ENCODE results near the gene EYA2.

Gene EYA2

DNA sequence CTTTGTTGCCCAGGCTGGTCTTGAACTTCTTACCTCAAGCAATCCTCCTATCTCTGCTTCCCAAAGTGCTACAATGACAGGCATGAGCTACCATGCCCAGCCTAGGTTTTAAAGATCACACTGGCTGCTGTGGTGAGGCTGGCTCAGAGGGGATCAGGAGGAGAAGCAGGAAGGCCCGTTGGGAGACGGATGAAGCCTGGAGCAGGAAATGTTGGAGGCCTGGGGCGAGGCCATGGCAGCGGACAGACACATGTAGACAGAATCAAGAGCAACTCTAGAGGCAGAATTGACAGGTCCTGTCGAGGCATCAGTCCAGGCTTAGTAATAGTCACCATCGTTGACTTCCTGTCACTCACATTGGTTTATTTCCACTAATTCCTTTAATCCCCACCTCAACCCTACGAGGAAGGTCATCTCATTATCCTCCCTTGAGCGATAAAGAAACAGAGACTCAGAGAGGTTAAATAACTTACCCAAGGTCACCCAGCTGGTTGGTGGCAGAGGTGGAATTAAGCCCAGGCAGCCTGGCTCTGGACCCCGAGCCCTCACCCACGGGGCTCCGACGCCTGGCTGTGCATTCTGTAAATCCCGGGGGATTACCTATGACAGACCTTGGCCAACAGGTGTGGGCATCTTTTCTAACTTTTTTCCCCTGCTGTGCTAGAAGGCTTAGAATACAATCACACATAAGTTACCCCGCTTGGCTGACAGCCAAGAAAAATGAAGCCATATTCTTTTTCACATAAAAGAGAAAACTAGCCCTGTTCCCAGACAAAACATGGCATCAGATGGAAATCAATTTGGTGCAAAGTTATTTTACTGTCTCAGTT is 113.4 kb downstream of the EYA2 start:
- DNase-seq (ENCODE audit: low read depth, low spot score): no peak

DNA sequence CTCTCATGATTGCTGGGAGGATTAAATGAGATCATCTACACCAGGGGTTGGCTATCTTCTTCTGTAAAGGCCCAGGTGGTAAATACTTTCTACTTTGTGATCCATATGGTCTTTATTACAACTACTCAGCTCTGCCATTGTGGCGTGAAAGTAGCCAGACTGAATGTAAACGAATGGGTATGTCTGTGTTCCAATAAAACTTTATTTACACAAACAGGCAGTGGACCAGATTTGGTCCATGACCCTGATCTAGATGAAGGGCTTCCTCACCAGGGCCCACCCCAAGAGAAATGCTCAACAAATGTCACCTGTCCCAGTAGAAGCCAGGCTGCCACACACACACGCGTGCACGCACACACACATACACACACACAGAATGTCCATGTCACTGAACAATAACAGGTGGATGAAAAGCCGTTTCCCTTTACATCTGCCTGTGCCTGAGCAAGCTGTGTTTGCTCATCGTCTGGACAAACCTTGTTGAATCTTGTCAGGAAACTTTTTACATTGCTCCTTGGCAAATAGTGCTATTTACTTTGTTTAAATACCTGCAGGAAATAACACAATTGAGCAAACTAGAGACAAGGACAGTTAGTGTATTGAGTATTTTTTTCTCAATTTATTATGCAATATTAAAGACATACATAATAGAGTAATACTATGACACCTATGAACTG is 114.3 kb downstream of the EYA2 start:
- no peak for DNase-seq (ENCODE audit: low read depth, low spot score)

DNA sequence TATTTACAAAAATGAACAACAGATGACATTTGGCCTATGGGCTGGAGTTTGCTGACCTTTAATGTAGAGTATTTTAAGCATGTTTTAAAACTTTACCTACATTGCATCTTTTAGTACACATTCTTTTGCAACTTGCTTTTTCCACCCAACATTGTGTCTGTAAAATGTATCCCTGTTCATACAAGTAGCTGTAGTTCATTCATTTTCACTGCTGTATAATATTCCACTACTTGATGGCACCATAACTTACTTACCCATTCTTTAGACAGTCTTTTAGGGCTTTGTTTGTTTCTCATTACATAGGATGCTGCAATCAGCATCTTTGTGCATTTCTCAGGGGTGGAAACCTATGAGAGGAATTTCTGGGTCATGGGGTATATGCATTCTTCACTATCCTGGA is 115.1 kb downstream of the EYA2 start:
- no peak for DNase-seq (ENCODE audit: low read depth, low spot score)

DNA sequence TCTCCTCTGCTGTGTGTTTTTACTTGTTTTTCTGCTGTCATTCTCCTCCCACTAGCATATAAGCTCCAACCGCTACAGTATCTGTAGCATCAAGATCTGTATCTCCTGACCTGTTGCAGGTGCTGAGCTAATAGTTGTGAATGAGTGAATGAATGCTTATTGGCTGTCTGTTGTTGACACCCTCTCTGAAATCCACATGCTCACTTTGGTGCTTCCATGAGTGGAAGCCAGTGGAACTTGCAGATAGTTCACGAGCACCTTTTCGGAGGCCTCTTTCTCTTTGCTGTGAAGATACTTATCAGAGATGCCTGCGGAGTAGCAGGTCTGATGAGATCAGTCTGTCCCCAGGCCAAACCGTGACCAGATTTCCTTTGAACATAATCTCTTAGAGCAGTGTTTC is 117.3 kb downstream of the EYA2 start:
- no peak for DNase-seq (ENCODE audit: low read depth, low spot score)

DNA sequence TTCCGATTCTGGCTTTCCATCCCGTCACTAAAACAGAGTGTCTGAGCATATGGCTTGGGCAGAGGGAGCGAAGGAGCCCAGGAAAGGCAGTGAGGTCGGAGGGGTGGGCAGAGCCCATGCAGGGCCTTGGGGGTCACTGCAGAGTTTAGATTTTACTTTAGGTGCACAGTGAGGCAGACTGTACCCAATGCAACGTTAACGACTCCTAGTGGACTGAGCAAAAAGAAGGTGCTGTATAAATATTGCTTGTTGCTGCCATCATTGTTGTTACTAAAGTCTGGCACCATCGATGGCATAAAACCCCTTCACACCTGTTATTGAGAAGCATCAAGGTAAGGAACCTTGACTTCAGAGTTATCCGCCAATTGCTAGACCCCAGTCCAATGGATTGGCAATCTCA is 119.0 kb downstream of the EYA2 start:
- DNase-seq (ENCODE audit: low read depth, low spot score): no peak

DNA sequence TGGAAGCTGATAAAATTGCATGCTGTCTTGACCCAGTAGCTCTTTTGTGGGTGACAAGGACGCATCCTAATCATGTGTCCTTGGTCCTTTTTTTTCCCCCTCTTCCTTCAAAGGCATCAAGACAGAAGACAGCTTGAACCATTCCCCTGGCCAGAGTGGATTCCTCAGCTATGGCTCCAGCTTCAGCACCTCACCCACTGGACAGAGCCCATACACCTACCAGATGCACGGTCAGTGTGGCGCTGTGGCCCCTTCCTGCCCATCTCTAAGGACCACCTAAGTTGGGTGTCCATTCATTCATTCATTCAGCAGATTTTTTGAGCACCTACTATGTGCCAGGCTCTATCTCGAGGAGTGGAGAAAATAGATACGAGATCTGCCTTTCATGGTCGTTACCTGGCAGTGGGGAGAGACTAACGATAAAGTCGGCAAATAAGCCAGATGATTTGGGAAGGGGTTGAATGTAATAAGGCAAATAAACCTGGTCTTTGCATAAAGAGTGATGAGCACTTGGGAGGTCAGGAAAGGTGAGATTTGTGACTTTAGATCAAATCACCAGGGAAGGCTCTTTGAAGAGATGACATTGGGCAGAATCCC is 121.5 kb downstream of the EYA2 start:
- DNase-seq (ENCODE audit: low read depth, low spot score): no peak

DNA sequence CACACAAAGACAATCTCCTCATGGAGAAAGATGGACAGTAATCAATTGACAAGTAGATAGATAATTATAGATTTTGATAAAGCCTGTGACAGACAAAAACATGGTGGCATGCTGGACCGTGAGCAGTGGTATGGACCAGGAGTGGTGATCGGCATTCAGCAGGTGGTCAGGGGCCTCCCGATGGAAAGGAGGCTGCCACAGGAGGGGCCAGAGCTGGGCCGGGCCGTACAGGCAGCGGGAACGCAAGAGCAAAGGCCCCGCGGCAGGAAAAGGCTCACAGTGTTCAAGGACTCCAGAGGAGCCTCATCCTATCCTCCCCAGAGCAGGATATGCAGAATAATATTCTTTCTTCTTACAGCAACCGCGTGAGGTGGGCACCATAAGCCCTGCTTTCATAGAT is 123.7 kb downstream of the EYA2 start:
- no peak for DNase-seq (ENCODE audit: low read depth, low spot score)

DNA sequence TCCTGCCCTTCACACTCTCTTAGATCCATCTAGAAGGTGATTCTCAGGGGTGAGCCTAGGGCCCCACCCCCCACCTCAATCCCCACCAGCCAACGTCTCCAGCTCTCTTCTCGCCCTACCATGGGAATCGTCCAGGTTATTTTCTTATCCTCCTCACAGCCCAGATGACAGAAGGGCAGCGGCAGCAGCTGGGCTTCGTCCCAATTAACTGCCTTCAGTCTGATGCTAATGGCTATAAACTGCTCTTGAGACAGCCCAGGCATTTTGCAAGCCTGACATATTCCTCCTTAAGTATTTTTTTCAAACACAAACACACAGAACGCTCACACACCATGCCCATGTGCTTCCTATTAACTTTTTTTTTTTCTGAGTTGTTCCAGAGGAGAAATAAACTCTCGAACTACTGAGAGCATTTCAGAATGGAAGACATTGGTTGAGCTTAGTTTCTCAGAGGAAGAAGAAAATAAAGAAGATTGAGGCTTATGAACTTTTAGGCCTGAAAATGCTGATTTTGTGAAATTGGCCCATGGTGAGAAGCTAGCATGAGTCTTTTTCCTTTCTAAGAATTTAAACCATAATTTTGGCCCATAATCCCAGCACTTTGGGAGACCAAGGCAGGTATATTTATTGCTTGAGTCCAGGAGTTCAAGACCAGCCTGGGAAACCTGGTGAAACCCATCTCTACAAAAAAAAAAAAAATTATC is 124.6 kb downstream of the EYA2 start:
- peak; percentile 72 for DNase-seq (ENCODE audit: low read depth, low spot score)

DNA sequence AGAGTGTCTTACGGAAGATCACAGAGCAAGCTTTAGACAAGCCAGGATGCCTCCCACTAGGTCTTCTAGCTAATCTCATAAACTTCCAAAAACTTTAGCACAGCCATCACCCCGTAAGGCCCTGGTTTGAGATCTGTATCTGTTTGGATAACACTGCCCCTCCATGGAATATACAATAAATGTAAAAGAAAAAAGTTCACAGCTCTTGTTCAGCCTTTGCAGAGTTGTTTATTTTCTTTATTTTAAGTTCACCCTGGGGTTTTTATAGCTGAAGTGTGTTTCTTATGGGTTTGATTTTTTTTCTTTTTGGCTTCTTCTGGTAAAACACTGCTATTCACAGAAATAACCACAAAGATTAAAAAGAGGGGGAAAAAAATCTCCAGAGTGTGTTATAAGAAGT is 125.6 kb downstream of the EYA2 start:
- peak; percentile 30 for DNase-seq (ENCODE audit: low read depth, low spot score)

DNA sequence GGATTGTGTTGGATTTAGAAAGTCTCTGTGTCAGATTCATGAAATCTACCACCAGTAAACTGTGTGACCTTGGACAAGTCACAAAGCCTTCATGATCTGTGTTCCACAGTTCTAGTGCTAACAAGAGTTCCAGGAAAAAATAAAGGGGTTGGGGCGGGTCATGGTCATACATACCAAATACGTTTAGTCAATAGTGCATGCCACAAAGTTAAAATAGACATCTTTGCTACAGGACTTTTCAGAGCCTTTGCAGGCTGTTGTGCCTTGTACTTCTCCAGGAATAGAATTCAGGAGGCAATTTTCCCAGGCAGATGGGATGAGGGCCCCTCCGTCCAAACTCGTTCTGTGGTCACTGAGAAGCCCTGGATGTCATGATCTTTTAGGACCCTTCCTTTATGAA is 127.2 kb downstream of the EYA2 start:
- DNase-seq (ENCODE audit: low read depth, low spot score): no peak

DNA sequence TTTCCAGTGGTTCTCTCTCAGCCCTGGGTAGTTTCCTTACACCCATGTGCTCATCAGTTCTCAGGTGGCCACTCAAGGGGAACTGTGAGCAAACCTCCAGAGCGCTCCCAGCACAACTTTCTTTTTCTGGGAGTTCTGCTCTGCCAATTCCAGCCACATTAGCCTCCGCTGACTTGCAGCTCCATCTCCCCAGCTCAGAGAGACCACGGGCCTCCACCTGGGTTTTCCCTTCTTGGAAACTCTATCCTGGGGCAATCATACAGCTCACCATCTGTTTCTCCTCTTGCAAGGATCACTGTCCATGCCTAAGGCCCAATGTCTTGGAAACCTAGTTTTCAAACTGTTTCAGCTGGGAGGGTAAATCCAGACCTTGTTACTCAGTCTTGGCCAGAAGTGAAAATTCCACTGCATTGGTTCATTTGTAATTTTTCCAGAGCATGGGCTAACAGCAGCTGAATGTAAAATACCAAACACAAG is 129.9 kb downstream of the EYA2 start:
- DNase-seq (ENCODE audit: low read depth, low spot score): no peak

DNA sequence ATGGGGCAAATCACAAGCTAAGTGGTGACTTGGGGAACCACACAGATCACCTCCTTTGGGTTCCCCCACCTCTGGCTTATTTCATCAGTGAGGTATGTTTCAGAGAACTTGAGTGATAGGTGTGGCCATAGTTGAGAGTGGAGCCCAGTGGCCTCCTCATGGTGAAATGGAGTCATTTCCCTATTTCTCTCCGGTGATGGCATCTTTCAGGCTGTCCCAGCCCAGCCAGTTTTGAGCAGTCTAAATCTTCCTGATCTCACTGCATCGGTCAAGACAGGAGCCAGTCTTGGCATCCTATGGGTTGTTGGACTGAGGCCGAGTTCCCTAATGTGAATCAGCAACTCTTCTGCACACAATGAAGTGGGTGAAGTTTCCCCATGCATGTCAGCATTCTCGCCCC is 132.4 kb downstream of the EYA2 start:
- no peak for DNase-seq (ENCODE audit: low read depth, low spot score)

DNA sequence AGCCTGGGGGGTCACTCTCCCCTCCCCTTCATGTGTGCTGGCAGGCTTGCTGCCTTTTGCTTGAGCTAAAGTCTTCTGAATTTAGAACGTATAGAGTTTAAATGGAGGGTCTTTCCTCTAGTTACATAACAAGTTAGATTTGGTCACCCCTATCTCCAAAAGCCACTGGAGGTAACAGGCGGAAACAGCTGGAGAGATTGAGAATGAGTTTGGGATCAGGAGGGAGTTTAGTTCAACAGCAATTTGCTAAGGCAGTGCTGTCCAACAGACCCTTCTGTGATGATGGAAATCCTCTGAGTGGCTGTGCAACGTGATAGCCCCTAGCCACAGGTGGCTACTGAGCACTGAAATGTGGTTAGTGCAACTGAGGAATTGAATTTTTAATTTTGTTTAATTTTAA is 132.8 kb downstream of the EYA2 start:
- no peak for DNase-seq (ENCODE audit: low read depth, low spot score)

DNA sequence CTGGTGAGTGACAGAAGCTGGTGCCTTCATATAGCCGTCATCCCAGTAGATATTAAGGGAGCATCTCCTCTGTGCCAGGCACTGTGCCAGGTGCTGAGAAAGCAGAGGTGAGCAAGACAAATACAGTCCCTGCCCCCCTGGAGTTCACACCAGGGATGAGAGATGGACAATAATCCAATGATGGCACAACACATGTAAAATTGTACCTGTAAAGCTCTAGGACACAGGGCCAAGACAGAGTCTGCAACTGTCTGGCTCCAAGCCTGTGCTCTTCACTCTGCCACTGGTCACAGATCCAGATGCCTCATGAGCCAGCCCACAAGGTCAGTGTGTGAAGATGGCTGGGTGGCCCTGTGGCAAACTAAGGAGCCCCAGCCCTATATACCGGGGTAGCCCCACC is 133.8 kb downstream of the EYA2 start:
- no peak for DNase-seq (ENCODE audit: low read depth, low spot score)

DNA sequence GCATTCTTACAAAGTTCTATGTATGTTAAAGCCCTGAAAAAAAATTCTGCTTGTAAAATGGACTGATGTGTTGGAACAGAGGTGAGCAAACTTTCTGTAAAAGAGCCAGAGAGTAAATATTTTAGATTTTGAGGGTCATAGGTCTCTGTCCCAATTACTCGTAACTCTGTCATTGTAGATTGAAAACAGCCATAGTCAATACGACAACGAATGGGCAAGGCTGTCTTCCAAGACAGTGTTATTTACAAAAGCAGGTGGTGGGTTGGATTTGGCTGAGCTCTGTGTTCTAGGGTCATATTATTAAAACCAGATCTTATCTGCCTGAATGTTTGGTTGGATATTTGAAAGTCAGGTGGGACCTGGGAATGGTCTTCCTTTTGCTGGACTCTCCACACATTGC is 135.2 kb downstream of the EYA2 start:
- no peak for DNase-seq (ENCODE audit: low read depth, low spot score)

DNA sequence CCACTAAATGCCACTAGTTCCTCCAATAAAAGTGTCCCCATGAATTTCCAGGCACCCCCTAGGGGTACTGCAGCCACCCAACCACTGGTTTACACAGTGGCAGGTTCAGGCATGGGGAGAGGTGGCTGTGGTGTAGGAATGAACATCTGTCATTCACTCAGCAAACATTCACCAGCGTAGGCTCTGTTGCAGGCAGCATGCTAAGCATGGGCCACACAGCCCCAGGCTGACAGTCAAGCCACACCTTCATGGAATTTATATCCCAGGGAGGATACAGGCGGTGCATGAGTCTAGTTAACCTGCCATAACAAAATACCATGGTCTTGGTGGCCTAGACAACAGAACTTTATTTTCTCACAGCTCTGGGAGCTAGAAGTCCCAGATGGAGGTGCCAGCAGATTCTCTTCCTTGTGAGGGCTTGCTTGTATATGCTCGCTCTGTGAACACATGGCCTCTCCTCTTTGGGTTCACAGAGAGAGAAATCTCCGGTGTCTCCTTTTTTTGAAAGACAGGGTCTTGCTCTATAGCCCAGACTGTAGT is 135.7 kb downstream of the EYA2 start:
- no peak for DNase-seq (ENCODE audit: low read depth, low spot score)

DNA sequence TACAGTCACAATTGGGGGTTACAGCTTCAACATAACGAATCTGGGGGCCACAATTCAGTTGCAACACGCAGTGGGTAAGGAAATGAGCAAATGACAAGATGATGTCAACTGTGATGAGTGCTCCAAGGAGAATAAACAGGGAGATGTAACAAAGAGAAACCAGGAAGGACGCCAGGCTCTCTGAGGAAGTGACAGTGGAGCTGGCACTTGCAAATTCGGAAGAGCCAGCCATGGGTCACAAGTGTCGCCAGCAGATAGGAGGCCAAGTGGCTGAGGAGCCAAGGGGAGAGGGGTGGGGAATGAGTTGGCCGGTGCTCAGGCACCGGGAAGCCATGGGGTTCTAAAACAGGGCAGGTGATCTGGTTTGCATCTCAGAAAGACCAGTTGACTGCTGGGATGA is 136.4 kb downstream of the EYA2 start:
- DNase-seq (ENCODE audit: low read depth, low spot score): no peak

DNA sequence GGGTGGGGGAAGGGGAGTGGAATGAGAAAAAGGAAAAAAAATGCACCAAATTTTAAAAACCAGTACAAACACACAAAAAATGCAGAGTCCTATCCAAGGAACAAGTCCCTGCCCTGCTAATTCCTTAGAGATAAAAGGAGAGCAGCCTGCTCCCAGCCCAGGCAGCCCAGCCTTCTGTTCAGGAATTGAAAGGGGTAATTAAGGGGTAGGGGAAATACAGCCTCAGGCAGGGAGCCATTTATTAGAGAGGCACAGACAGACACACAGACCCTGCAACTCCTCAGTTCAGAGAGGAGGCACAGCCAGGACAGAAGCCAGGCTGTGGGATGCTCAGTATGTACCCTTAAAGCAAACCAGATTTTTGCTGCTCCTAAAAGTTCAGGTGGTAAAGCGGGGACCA is 137.2 kb downstream of the EYA2 start:
- no peak for DNase-seq (ENCODE audit: low read depth, low spot score)

DNA sequence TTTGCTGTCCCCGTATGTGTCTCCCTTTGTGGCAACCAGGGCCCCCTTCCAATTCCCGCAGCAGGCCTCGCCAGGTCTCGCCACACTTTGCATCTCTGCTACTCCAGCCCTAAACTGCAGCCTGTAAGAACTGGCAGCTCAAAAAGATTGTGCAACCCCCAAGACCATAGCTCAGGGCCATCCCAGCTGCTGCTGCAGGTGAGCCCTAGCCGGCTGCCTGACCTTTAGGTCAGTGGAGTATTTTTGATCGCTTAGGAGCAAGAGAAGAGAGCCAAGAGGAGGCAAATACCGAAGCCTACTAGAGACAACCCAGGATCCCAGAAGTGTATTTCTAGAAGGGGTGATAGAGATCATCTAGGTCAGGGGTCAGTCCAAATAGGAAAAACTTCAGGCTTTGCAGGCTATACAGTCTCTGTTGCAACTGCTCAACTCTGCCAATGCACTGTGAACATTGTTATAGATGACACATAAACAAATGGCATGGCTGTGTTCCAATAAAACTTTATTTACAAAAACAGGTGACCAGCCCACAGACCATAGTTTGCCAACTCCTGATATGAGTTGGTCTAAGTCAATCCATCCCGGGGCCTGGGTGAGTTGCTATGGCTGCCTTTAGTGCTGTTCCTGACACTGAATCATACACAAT is 138.4 kb downstream of the EYA2 start:
- no peak for DNase-seq (ENCODE audit: low read depth, low spot score)

DNA sequence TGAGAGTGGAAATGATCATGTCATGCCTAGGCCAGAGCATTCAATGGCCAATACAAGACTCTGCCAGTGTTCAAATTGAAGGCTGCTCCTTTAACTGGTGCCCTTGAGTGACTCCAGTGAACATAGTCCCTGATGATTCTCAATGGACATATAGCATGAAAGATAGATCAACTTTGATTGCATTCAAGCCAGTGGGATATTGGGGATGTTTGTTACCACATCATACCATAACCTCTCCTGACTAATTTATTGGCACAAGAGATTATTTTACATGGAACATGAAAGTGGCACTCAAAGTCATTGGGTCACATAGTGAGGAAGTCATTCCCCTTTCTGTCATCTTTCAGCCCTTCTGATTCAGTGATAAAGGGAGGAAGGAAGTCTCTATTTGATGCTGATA is 139.0 kb downstream of the EYA2 start:
- DNase-seq (ENCODE audit: low read depth, low spot score): no peak

DNA sequence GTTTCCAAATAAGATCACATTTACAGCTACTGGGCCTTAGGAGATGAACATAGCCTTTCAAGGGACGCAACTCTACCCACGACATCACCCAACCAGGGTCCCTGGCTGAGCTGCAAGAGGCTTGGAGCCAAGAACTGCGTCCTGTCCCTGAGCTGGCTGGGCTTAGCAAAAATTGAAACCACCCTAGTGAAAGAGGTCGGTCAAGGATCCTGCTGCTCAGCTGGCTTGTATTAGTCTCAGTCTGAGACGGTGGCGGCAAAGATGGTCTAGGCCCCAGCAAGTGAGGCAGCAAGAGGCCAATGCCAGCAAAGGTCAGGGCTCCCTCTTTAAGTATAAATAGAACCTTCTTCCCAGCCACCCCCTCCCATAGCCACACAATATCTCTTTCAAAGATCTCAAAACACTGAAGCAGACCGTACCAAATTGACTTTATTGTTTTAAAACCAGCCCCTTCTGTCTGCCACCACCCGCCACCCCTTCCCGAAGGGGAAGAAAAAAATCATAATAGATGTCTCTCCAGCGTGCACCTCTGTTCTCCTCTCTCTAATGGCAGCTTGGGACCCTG is 140.5 kb downstream of the EYA2 start:
- no peak for DNase-seq (ENCODE audit: low read depth, low spot score)
